Forelimb muscle (tissue), 1 donor: ENCODE results near the gene SNED1. TPM values are rescaled to one million over a fixed set of nuclear protein-coding genes. Genes with fewer than 3 reads are reported as not detected.

Experiments
- DNase-seq: peaks from one replicate; pipeline ENCODE4 v3.0.0-alpha.2; 2013; ENCODE audit warnings: low read depth
- polyA plus RNA-seq: library from polyadenylated mRNA; unstranded; fragments of 120-200 nt; gene quantifications from one replicate; pipeline ENCODE4 v1.2.1, GENCODE V29; 2013; ENCODE audit not compliant: insufficient read length

Gene SNED1
- polyA plus RNA-seq, 1 donor, result 3.6 TPM

- DNase-seq, result no peak
These were observed 8.0 kb downstream of the SNED1 start for GRCh38 chr2:241006412-241006811.

GRCh38 chr2:241007111-241007510 is 8.7 kb downstream of the SNED1 start:
- no peak for DNase-seq

- no peak for DNase-seq
These were observed 9.7 kb downstream of the SNED1 start for GRCh38 chr2:241007880-241008710.

GRCh38 chr2:241008711-241009121 is 10.3 kb downstream of the SNED1 start:
- DNase-seq, result no peak

- DNase-seq, result no peak
These were observed 10.8 kb downstream of the SNED1 start for GRCh38 chr2:241009191-241009590.

- no peak for DNase-seq
These were observed 11.4 kb downstream of the SNED1 start for GRCh38 chr2:241009601-241010530.

- no peak for DNase-seq
These were observed 12.3 kb downstream of the SNED1 start for GRCh38 chr2:241010531-241011295.

GRCh38 chr2:241011296-241011600 is 12.8 kb downstream of the SNED1 start:
- no peak for DNase-seq

GRCh38 chr2:241011751-241012510 is 13.5 kb downstream of the SNED1 start:
- DNase-seq, result no peak

GRCh38 chr2:241014224-241014623 is 15.8 kb downstream of the SNED1 start:
- no peak for DNase-seq

- DNase-seq, result no peak
These were observed 16.3 kb downstream of the SNED1 start for GRCh38 chr2:241014764-241015163.

GRCh38 chr2:241015439-241015838 is 17.0 kb downstream of the SNED1 start:
- DNase-seq, result no peak

- DNase-seq, result no peak
These were observed 19.0 kb downstream of the SNED1 start for GRCh38 chr2:241017228-241017940.

- DNase-seq, result no peak
These were observed 19.9 kb downstream of the SNED1 start for GRCh38 chr2:241018051-241018891.

GRCh38 chr2:241019441-241020139 is 21.2 kb downstream of the SNED1 start:
- no peak for DNase-seq

GRCh38 chr2:241020201-241020600 is 21.8 kb downstream of the SNED1 start:
- no peak for DNase-seq

GRCh38 chr2:241020629-241021190 is 22.3 kb downstream of the SNED1 start:
- no peak for DNase-seq

GRCh38 chr2:241025639-241026038 is 27.2 kb downstream of the SNED1 start:
- no peak for DNase-seq
